H1 (cell line): Measurements from ENCODE around the gene ACVR2B. TPM values are rescaled to one million over a fixed set of nuclear protein-coding genes. Genes with fewer than 3 reads are reported as not detected.
A peak's percentile ranks its signal among the peaks of the same experiment; 100 is the strongest.

Experiments used
- CTCF ChIA-PET: fragments of 300-600 bp; sonication (Branson Sonifier 250); formaldehyde crosslinking; loops from one replicate; lab custom pipeline; 2021; ENCODE audit not compliant: partially characterized antibody; lab: Charles Lee
- POLR2A ChIA-PET: fragments of 300-600 bp; sonication (Branson Sonifier 250); formaldehyde crosslinking; loops from one replicate; lab custom pipeline; 2021; ENCODE audit warnings: inconsistent platforms; ENCODE audit not compliant: partially characterized antibody; lab: Charles Lee
- DNase-seq, 2 experiments: peaks; one replicate each; pipeline versions ENCODE4 v3.0.0 to v3.0.0-alpha.2; 2010 to 2022; ENCODE audit warnings: low spot score in 2 of 2, low read depth in 1 of 2, mixed read lengths in 1 of 2
- FAIRE-seq: peaks from 2 replicates; lab custom pipeline; 2011; peaks lifted over from hg19 to GRCh38; lab: Jason Lieb, UNC
- H2AFZ ChIP-seq: 2 replicates; pipeline ENCODE4 v1.8.1; 2012; ENCODE audit warnings: low read length, inconsistent platforms
- H2AK5ac ChIP-seq: 2 replicates; pipeline ENCODE4 v1.6.1; 2013; ENCODE audit warnings: low read depth, low read length
- H2BK120ac ChIP-seq: replicated peaks from 2 replicates; pipeline ENCODE3; 2013; ENCODE audit warnings: low read depth, low read length, inconsistent platforms
- H2BK12ac ChIP-seq: 2 replicates; pipeline ENCODE4 v1.6.1; 2013; ENCODE audit warnings: low read depth, low read length
- H2BK15ac ChIP-seq: 2 replicates; pipeline ENCODE4 v1.6.1; 2013; ENCODE audit warnings: low read length
- H2BK20ac ChIP-seq: 2 replicates; pipeline ENCODE4 v1.6.1; 2013; ENCODE audit warnings: low read length
- H2BK5ac ChIP-seq: 2 replicates; pipeline ENCODE4 v1.6.1; 2013; ENCODE audit warnings: low read depth, low read length
- H3K14ac ChIP-seq: 2 replicates; pipeline ENCODE4 v1.6.1; 2013; ENCODE audit warnings: inconsistent platforms; ENCODE audit not compliant: insufficient read length
- H3K18ac ChIP-seq: 2 replicates; pipeline ENCODE4 v1.6.1; 2013; ENCODE audit warnings: low read length; ENCODE audit errors: extremely low read depth
- H3K23ac ChIP-seq: 2 replicates; pipeline ENCODE4 v1.6.1; 2013; ENCODE audit warnings: inconsistent platforms; ENCODE audit not compliant: insufficient read length
- H3K23me2 ChIP-seq: 2 replicates; pipeline ENCODE4 v1.6.1; 2013; ENCODE audit warnings: low read depth, low read length
- H3K27ac ChIP-seq: 2 replicates; pipeline ENCODE4 v1.6.1; 2011; ENCODE audit warnings: low read depth, low read length, inconsistent platforms
- H3K27me3 ChIP-seq, 4 experiments: replicated peaks in 1 of 4; 1 replicate in 1 of 4; 2 replicates in 3 of 4; pipeline versions ENCODE4 v1.6.1 to v1.8.1; 2011 to 2013; ENCODE audit warnings: low read length in 3 of 4, mild to moderate bottlenecking in 3 of 4, inconsistent platforms in 2 of 4, mixed read lengths in 2 of 4, moderate library complexity in 1 of 4; ENCODE audit not compliant: control insufficient read depth in 3 of 4, insufficient read depth in 3 of 4; ENCODE audit errors: extremely low read depth in 1 of 4
- H3K36me3 ChIP-seq, 4 experiments: 2 replicates each; pipeline versions ENCODE4 v1.6.1 to v1.8.1; 2011 to 2013; ENCODE audit warnings: mild to moderate bottlenecking in 4 of 4, low read length in 3 of 4, moderate library complexity in 2 of 4, control low read depth in 1 of 4, inconsistent platforms in 1 of 4; ENCODE audit not compliant: insufficient read depth in 4 of 4, control insufficient read depth in 2 of 4
- H3K4ac ChIP-seq: replicated peaks from 2 replicates; pipeline ENCODE3; 2013; ENCODE audit warnings: low read length, low read depth, mixed read lengths, inconsistent platforms; ENCODE audit not compliant: insufficient read length
- H3K4me1 ChIP-seq, 4 experiments: replicated peaks in 1 of 4; 1 replicate in 1 of 4; 2 replicates in 3 of 4; pipeline versions ENCODE4 v1.6.1 to v1.8.1; 2011 to 2013; ENCODE audit warnings: low read length in 3 of 4, inconsistent platforms in 2 of 4, mixed read lengths in 1 of 4; ENCODE audit not compliant: insufficient read depth in 4 of 4, control insufficient read depth in 3 of 4
- H3K4me2 ChIP-seq, 2 experiments: 2 replicates each; pipeline versions ENCODE4 v1.6.1 to v1.8.1; 2011 to 2013; ENCODE audit warnings: low read depth in 2 of 2, low read length in 2 of 2, control low read depth in 1 of 2, inconsistent platforms in 1 of 2, mild to moderate bottlenecking in 1 of 2; ENCODE audit not compliant: insufficient read depth in 1 of 2
- H3K4me3 ChIP-seq, 4 experiments: fragments of 200-600, 300-600 bp in 1 of 4; sonication (generic), shearing (Covaris generic), sonication (Bioruptor Twin) in 1 of 4; 2 replicates each; pipeline versions ENCODE4 v1.5.1 to v1.8.1; 2011 to 2016; ENCODE audit warnings: low read length in 4 of 4, low read depth in 3 of 4, control low read depth in 2 of 4, inconsistent platforms in 2 of 4, mild to moderate bottlenecking in 2 of 4, mixed read lengths in 1 of 4, moderate library complexity in 1 of 4; ENCODE audit not compliant: insufficient read depth in 2 of 4; ENCODE audit errors: extremely low read depth in 1 of 4
- H3K56ac ChIP-seq: replicated peaks from 2 replicates; pipeline ENCODE3; 2013; ENCODE audit warnings: low read depth, mild to moderate bottlenecking, mixed read lengths, low read length, inconsistent platforms; ENCODE audit not compliant: insufficient read length
- H3K79me1 ChIP-seq: 2 replicates; pipeline ENCODE4 v1.6.1; 2013; ENCODE audit warnings: low read depth, low read length, control low read depth
- H3K79me2 ChIP-seq, 2 experiments: 2 replicates each; pipeline versions ENCODE4 v1.6.1 to v1.8.1; 2012 to 2013; ENCODE audit warnings: low read length in 2 of 2, mild to moderate bottlenecking in 2 of 2, inconsistent platforms in 1 of 2; ENCODE audit not compliant: insufficient read depth in 2 of 2, control insufficient read depth in 1 of 2
- H3K9ac ChIP-seq, 4 experiments: replicated peaks in 1 of 4; 1 replicate in 1 of 4; 2 replicates in 3 of 4; pipeline versions ENCODE4 v1.6.1 to v1.8.1; 2011 to 2013; ENCODE audit warnings: low read depth in 3 of 4, low read length in 3 of 4, control low read depth in 2 of 4, mild to moderate bottlenecking in 2 of 4, moderate library complexity in 2 of 4, inconsistent platforms in 1 of 4; ENCODE audit errors: extremely low read depth in 1 of 4
- H3K9me3 ChIP-seq, 2 experiments: 2 replicates each; pipeline versions ENCODE4 v1.6.1 to v1.8.1; 2012 to 2013; ENCODE audit warnings: mild to moderate bottlenecking in 2 of 2, moderate library complexity in 2 of 2, control low read depth in 1 of 2, inconsistent platforms in 1 of 2, low read depth in 1 of 2, low read length in 1 of 2, mixed read lengths in 1 of 2; ENCODE audit not compliant: insufficient read depth in 2 of 2
- H4K20me1 ChIP-seq, 2 experiments: replicated peaks in 1 of 2; 2 replicates each; pipeline versions ENCODE3 to v1.8.1; 2011 to 2013; ENCODE audit warnings: inconsistent platforms in 2 of 2, low read length in 2 of 2, mild to moderate bottlenecking in 1 of 2; ENCODE audit not compliant: insufficient read depth in 2 of 2, control insufficient read depth in 1 of 2
- H4K5ac ChIP-seq: 2 replicates; pipeline ENCODE4 v1.6.1; 2013; ENCODE audit warnings: low read length, low read depth, mixed read lengths, inconsistent platforms; ENCODE audit not compliant: insufficient read length
- H4K8ac ChIP-seq: 2 replicates; pipeline ENCODE4 v1.8.0; 2013; ENCODE audit warnings: mild to moderate bottlenecking, moderate library complexity, low read length, inconsistent platforms; ENCODE audit not compliant: insufficient read depth; ENCODE audit errors: extremely low read depth
- H4K91ac ChIP-seq: replicated peaks from 2 replicates; pipeline ENCODE3; 2013; ENCODE audit warnings: low read length, mixed read lengths, inconsistent platforms; ENCODE audit not compliant: insufficient read length
- BCL11A ChIP-seq, 2 experiments: IDR thresholded peaks; one replicate each; pipeline ENCODE4 v1.6.1; 2011; ENCODE audit warnings: low read depth in 2 of 2, low read length in 2 of 2, mild to moderate bottlenecking in 2 of 2
- WGBS, 2 experiments: shearing (Covaris generic) in 1 of 2; methylation state at CpG; one replicate each; pipeline versions ENCODE4 v1.1.6 to v1.1.7; 2013 to 2015; ENCODE audit warnings: low lambda C conversion rate in 2 of 2, mixed read lengths in 2 of 2, inconsistent platforms in 1 of 2, low coverage in 1 of 2, missing lambda C conversion rate in 1 of 2; ENCODE audit not compliant: insufficient replicate concordance in 2 of 2, insufficient coverage in 1 of 2, insufficient read length in 1 of 2; ENCODE audit errors: extremely low coverage in 1 of 2, missing lambda C conversion rate in 1 of 2; 5-methylcytosine and 5-hydroxymethylcytosine counted together
- polyA plus RNA-seq, 7 experiments: library from polyadenylated mRNA; depleted of rRNA in 3 of 7; stranded (reverse) in 5 of 7; unstranded in 2 of 7; fragments of >200 nt in 5 of 7; fragments of 200-250 nt in 2 of 7; gene quantifications; 1 replicate in 5 of 7; 2 replicates in 1 of 7; 4 replicates in 1 of 7; pipeline versions ENCODE4 v1.2.1 to v1.2.3, GENCODE V29; 2011 to 2013; ENCODE audit warnings: missing spikeins in 2 of 7, mixed read lengths in 2 of 7
- total RNA-seq: library from RNA; stranded (reverse); fragmentation: NEBNext Ultra II Directional; extraction: Animal tissue kit (Norgen Biotek cat#: 25700); gene quantifications from 2 replicates; pipeline ENCODE4 v1.2.1, GENCODE V29; 2021

ACVR2B gene
- total and polyA plus RNA-seq, 2 of the 8 experiments (the other 6 are each of a cell fraction or from before 2014, with no cell fraction given): 24.7 to 109 TPM

DNA sequence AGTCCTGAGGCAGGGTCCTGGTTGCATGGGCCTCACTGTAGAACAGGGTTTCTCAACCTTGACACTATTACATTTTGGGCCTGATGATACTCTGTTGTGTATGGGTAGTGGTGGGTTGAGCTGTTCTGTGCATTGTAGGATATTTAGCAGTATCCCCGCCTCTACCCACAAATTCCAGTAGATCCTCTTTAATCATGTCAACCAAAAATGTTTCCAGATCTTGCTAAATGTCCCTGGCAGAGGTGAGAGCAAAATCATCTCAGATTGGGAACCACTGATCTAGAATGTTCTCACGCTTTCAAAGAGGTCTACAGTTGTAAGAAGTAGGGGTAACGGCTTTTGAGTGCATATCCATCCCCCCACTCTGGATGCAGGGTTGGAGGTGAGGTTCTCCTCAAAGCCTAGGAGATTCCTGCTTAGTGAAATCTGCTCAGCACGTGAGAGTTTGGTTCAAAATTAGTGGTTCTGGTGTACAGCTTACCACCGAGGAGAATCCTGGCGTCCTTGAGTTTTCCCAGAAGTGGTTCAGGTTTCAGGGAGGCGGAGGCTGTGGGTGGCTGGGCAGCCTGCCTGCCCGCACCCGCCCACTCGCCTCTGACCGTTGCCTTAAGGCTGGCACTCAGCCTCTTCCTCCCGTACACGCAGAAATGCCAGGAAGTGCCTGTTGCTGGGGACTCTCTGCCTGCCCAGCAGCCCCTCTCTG is 5.3 kb downstream of the ACVR2B start:
- H3K56ac ChIP-seq: no peak overlapping the region
- peaks cover 76 to 97% of the 10 kb centered on the region in 2 experiments for H3K79me2 ChIP-seq
- H2AK5ac ChIP-seq: no peak overlapping the region
- H3K27ac ChIP-seq: no peak overlapping the region
- no peak overlapping the region for H2BK15ac ChIP-seq
- H3K4me1 ChIP-seq: peaks cover 7 to 20% (median 14%) of the 10 kb centered on the region in 4 experiments
- no peak overlapping the region for H2AFZ ChIP-seq
- H3K79me1 ChIP-seq: peaks cover 41% of the 10 kb centered on the region
- 0 out of 4 replicates have a peak overlapping the region, but pooled peaks have one; percentile 3 to 13 for H3K4me2 ChIP-seq
- peaks cover 12% of the 10 kb centered on the region for H3K23me2 ChIP-seq
- H3K4me3 ChIP-seq: no peak overlapping the region
- ChIA-PET POLR2A (interaction anchor here (0.9 to 1.3 kb wide), 2 partner anchors 8 to 12 kb away, joined by 3 to 4 read pairs; no protein-coding TSS in a partner anchor), CTCF (interaction anchor here (1.2 to 2.6 kb wide), 5 partner anchors 9 to 211 kb away, joined by 3 to 12 read pairs (median 4); partner anchors contain the start of gene XYLB)
- no peak overlapping the region for H3K4ac ChIP-seq
- no peak overlapping the region for H3K9ac ChIP-seq
- peaks cover 37 to 49% of the 10 kb centered on the region in 2 experiments for H4K20me1 ChIP-seq
- H3K36me3 ChIP-seq: no peaks in the 10 kb centered on the region; a peak in 1 of 8 replicates
- H4K8ac ChIP-seq: no peak overlapping the region
- DNase-seq (no peak), FAIRE-seq (no peak)
- no peak overlapping the region for H3K18ac ChIP-seq
- no peak overlapping the region for H4K5ac ChIP-seq
- H3K14ac ChIP-seq: no peak overlapping the region
- H3K27me3 ChIP-seq: no peaks in the 10 kb centered on the region
- H2BK5ac ChIP-seq: no peak overlapping the region
- H4K91ac ChIP-seq: no peak overlapping the region
- no peaks in the 10 kb centered on the region; a peak in 1 of 4 replicates for H3K9me3 ChIP-seq
- no peak overlapping the region for H2BK20ac ChIP-seq
- WGBS, 2 experiments: 91% methylated on average over 13 of the region's 13 CpGs; no CpG with 5 or more reads in 1 of the 2 experiments
- no peak overlapping the region for H2BK120ac ChIP-seq
- H3K23ac ChIP-seq: no peak overlapping the region
- no peak overlapping the region for H2BK12ac ChIP-seq
- no peak for TF ChIP-seq BCL11A (IDR thresholded peaks at IDR 0.05; ENCODE audit: low read depth in 2 of 2, low read length in 2 of 2)
